ENCODE data around the gene NRIP1.

Gene NRIP1

DNA sequence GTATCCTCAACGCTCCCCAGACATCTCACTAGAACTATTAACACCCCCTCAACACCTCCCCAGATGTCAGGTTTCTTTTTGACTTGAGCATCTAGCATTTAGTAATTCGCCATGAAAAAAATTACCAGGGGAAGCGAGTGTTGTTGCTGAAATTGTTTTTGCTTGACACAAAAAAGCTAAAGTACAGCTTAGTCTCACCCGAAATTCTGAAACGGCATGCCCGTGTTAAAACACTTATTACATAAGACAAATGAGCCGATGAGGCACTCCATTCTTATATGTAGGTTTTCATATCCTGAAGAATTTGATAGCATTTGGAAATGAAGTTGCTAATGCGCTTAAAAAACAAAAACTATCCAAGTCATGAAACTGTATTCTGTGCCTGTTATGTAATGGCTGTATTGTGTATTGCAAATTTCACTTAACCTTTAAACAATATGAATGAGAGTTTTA lies 1.3 kb upstream of the NRIP1 start:
- H3K4me3 ChIP-seq (ENCODE audit: low read depth, low read length): peak overlapping the region; percentile 64

GRCh38 chr21:15065392-15066122 lies 757 bp upstream of the NRIP1 start:
- no peak for TF ChIP-seq CTCF (IDR thresholded peaks at IDR 0.05; ENCODE audit: borderline replicate concordance, insufficient read depth, low read depth, low read length)
- H3K4me3 ChIP-seq (ENCODE audit: low read depth, low read length): peak overlapping the region; percentile 64

More for the DNA sequence above, 1.3 kb upstream of the NRIP1 start:
- no peak for TF ChIP-seq CTCF (IDR thresholded peaks at IDR 0.05; ENCODE audit: borderline replicate concordance, insufficient read depth, low read depth, low read length)

DNA sequence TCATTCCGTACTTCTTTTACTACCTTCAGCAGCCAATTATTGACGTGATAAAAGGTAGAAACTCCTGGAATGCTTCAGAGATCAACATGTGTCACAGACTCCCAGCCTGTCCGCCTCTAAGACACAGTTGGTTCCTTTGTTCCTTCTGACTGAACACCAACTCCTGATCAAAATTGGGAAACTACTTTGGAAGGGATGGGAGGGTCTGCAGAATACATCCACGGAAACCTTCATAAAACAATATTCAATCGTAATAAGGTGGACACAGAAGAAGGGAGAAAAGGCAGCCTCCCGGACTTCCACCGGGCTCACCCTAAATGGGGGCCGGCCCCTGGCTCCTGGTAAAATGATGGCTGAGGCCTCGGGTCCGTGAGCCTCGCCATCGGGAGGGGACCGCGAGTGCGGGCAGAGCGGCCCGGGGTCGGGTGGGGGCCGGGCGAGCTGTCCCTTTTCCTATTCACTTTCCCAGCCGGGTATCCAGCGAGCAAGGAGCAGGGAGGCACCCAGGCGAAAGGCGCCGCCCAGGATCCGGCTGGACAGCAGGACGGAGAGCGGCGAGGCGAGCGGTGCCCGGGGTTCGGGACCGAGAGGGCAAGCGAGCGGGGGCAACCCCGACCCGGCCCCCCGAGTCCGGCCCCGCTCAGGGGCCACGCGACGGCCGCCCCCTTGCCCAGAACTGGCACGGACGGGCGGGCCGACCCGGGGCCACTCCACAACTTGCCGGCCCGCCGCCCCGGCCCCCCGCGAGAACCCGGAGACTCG lies 805 bp downstream of the NRIP1 start:
- peak overlapping the region; percentile 64 for H3K4me3 ChIP-seq (ENCODE audit: low read depth, low read length)
- no peak for TF ChIP-seq CTCF (IDR thresholded peaks at IDR 0.05; ENCODE audit: borderline replicate concordance, insufficient read depth, low read depth, low read length)

DNA sequence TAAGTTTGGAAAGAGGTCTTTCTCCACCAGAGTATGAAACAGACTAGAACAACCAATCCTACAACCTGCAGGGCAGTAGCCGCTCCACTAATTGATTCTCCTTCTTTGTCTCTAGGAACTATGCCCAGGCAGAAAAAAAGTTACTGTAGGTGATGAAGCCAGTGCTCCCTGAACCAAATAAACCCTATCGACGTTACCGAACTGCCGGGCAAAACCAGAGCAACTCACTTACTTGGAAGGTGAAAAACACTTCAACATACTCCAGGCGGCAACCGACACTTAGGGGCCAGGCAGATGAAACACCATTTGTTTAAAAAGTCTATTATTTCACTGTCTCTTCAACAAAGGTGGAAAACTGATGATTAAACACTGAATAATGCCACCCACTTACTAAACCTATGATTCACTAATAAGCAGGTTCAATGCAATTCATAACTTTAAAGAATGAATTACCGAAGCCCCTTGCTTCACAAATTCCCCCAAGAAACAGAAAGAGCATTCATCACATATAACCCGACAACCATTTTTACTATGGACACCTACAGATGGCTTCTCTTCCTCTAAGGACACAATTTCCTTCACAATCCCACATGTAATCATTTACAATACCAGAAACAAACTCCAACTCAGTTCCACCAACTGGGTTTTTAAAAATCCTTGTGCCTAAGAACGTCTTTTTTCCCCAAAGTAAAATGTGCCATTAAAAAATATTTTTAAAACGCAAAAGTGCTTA lies 1.6 kb downstream of the NRIP1 start:
- TF ChIP-seq CTCF (IDR thresholded peaks at IDR 0.05; ENCODE audit: borderline replicate concordance, insufficient read depth, low read depth, low read length): no peak
- peak overlapping the region; percentile 64 for H3K4me3 ChIP-seq (ENCODE audit: low read depth, low read length)

- no peak for TF ChIP-seq CTCF (IDR thresholded peaks at IDR 0.05; ENCODE audit: borderline replicate concordance, insufficient read depth, low read depth, low read length)
- peak overlapping the region; percentile 64 for H3K4me3 ChIP-seq (ENCODE audit: low read depth, low read length)
Measured at GRCh38 chr21:15062606-15062965, 2.2 kb downstream of the NRIP1 start.

- H3K4me3 ChIP-seq (ENCODE audit: low read depth, low read length): no peak overlapping the region
- TF ChIP-seq CTCF (IDR thresholded peaks at IDR 0.05; ENCODE audit: borderline replicate concordance, insufficient read depth, low read depth, low read length): no peak
Measured at GRCh38 chr21:15061747-15062605, 2.8 kb downstream of the NRIP1 start.
